Stimulated activated CD4-positive, alpha-beta T cell treated with anti-CD3 and anti-CD28 coated beads, TNF-alpha, amount 100 ng/mL, for 1 hour (primary cell): ENCODE data around the gene RSKR.
"Not testable (repeated sequence)": the region's sequence is repeated elsewhere in the genome, so short reads cannot be mapped to it uniquely, and the experiment has no call there.

Source experiments
- DNase-seq, 3 donors: peaks; one replicate each; pipeline ENCODE4 v3.0.0-alpha.2; 2020; ENCODE audit warnings: low read depth in 3 of 3, low spot score in 1 of 3

RSKR gene

DNA sequence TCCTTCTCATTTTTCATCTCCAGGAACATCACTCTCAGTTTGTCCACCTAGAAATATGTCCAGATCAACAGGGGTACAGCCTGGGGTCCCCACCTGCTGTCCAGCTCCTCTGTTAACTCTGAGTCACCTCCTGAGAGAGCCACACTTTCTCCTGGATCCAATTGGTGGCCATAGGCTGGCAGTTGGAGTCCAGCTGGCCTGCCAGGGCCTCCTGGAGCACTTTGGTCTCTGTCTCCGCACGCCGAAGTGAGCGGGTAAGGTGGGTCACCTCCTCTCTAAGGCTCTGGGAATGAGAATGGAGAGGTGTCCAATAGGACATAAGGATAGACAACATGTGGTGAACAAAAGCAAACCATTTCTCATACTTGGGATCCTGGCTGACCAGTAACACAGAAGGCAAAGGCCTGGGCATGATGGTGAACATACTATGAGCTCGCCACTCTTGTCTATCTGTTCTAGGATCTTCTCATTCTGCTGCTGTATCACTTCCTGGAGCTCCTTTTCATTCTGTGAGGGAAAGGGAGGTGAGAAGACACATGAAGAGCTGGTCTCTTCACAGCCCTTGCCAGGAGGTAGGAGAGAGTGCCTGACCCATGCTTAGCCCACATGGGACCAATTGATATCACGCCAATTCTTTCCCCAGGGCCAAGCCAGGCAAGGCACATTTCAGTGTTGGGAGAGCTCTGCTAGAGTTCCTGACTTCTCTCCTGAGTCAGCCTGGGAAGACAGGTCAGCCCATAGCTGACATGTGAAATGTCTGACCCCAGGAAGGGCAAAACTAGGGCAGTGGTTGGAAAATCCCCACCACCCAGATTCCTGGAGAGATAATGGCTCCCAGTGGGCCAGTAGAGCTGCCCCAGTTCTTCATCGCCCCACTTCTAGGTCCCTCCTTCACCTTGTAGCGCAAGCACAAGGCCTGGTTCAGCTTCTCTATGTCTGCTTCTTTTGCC, 35.5 kb downstream of the RSKR start:
- no peak for DNase-seq

DNA sequence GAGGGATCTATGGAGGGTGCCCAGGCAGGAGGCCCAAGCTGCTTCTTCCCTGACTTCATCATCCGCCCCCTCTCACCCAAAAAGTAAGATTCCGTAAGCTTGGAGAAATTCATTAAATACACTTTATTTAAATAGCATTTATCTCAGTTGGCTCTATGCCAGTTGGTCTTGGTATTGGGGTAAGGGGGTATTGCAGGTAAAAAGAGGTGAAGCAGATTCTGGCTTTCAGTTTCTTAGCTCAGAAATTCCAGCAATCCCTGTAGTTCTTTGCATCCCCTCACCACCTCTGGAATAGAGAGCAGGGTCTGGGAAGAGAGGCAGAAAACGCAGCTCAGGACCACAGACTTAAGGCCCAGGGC, 36.5 kb downstream of the RSKR start:
- no peak for DNase-seq

DNA sequence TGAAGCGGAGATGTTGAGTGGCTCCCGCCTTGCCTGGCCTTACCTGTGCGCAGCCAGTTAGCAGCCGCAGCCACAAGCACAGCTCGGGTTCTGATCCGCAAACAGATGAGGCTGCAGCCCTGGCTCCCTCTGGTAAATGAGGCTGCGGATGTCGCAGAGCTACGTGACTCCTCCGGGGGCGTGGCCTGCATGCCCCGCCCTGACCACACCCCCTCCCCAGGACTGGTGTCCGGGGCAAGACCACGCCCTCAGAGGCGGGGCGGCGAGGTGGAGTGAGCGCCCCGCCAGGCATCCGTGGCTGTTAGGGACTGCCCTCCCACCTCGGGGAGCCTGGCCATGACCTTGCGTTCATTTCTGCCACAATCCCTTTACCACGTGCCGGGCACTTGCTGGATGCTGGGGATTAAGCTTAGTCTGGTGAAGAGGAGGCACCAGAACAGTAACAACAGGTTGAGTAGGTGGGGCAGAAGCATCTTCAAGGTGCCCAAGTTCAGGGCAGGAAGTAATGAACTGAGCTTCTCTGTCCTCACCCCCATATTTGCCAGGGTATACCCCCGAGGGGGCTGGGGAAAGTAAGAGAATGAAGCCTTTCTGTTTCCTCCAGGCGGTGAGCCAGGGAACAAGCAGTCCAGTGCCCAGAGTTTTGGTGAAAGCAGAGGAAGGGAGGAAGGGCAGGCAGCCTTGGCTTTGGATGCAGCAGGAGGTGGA, 37.1 kb downstream of the RSKR start, which contains the start of gene ALDOC:
ALDOC (minus strand) TSS at position 138 of the 708 bp plus-strand sequence. CDS start 1,363 bp downstream, outside the sequence.
- peak; percentile 94 to 99 (median 96) for DNase-seq

DNA sequence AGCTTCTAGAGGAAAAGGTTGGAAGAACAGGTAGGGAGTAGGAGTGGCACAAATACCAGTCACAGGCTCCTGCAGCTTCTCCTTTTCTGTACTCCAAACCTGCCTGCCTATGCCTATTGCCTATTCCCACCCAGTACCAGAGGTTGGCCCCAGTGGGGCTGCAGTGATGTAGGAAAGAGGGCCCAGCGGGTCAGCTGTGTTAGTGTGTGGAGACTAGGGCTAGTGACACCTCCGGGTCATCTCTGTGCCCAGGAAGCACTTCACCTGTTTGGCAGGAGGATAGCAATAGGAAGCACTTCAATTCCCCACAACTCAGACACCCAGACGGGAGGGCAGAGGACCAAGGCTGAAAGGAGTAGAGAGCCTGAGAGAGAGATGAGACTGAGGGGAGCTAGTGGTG, 38.0 kb downstream of the RSKR start:
- DNase-seq = not testable (repeated sequence)

DNA sequence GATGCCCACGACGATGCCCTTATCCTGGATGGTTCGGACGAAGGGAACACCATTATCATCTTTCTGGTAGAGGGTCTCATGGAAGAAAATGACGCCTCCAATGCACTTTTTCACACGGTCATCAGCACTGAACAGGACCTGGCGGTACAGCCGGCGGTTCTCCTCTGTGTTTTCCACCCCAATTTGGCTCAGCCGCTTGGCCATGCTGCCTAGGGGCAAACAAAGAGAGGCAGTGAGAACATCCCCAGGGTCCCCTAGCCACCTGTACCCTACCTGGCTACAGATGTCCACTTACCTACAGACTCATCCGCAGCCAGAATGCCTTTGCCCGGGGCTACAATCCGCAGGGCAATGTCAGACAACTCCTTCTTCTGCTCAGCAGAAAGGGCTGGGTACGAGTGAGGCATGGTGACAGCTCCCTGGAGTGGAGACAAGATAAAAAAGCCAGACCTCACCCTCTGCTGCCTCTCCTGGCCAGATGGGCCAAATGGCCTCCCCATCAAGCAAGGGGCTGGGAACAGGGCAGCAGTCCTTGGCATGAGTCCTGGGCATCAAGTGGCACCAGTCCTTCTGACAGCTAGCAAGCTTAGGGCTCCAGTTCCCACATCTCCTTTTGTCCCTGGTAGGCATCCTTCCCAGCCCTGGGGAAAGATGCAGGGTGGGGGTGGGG, 38.7 kb downstream of the RSKR start:
- no peak for DNase-seq

DNA sequence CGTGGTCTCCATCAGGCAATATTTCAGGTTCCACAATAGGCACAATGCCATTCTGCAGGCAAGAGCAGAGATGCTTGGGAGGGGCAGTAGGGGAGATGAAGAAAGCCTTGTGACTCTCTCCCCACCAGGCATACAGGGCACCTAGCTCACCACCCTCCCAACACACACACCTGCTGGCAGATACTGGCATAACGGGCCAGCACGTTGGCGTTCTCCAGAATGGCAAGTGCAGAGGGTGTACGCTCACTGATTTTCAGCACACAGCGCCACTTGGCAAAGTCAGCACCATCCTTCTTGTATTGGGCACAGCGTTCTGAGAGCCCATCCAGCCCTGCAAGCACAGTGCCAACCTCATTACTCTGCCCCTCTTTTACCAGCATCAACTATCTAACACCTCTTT, 39.5 kb downstream of the RSKR start:
- no peak for DNase-seq

DNA sequence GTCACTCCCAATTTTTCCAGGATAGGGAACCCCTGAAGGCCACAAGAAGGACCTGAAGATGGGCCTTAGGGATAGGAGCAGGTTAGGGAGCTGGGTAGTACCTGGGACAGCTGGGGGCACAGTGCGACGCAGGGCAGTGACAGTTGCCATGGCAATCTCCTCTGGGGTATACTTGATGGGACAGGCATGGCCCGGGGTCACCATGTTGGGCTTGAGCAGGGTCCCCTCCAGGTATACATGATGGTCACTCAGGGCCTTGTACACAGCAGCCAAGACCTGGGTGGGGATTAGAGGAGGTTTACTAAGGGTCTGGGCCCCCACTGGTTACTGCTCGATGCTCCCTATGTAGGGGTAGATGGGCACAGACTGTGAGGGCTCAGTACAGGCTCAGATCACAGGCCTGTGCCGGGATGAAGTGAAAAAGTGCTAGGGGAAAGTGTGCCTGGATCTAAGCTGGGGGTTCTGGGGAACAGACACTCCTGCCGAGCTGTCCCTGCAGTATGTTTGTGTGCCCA, 40.0 kb downstream of the RSKR start:
- DNase-seq = no peak

DNA sequence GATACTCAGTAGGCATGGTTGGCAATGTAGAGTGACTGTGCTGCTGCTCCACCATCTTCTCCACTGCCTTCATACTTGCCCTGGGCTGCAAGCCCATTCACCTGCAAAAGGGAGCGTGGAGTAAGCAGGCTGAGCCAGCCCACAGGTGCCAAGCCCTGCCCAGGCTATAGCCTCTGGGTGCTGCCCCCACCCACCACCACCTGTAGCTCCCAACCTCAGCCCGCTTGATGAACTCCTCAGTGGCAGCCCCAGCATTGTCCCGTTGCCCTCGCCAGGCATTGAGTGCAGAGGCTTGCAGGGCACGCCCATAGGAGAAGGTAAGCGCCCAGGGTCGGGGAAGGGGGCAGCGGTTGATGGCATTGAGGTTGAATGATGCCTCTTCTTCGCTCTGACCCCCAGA, 40.5 kb downstream of the RSKR start:
- no peak for DNase-seq

DNA sequence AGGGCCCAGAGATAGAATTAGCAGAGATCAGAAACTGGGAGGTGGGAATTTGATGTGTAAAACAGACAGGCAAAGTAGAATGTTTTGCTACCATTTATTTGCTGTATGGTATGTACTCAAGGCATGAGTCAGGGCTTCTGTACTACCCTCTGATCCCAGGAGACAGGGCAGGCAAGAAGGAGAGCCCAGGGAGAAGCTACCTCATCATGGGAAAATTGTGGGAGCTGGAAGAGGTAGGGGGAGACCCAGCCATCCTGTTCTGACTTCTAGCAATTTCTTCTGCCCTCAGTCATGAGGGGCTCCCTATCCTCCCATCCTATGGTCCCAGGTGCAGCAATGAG, 41.0 kb downstream of the RSKR start:
- no peak for DNase-seq

DNA sequence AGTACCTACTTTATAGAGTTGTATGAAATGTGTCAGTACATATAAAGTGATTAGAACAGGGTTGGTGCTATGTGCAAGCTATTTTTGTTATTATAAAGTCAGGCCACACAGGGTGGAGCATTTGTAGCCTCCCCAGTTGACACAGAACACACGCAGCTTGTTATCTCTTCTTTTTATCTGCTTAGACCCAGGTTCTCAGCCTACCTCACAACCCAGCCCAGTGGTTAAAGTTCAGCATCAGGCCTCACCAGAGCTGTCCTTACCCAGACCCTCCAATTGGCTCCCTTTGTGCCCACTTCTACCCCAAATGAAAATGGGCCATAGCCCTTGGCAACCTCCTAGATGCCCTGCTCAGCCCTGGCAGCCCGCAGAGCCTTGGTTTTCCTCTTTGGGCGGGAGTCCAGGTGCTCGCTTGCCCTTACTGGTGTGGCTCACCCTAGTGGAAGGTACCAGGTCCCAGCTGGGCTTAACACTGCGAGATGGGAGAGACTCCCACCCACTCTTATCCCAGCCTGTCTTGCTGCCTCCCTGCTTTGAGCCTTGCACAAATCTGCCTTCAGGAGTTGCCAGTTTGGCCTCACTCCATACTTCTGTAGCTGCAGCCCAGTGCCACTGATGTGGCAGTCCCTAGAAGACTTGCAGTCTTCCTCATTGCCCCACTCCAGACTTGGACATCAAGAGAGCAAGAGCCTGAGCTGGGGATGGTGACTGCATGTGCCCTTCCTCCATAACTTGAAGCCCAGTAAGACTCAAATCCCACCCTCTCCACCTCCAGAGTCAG, 41.5 kb downstream of the RSKR start:
- no peak for DNase-seq

DNA sequence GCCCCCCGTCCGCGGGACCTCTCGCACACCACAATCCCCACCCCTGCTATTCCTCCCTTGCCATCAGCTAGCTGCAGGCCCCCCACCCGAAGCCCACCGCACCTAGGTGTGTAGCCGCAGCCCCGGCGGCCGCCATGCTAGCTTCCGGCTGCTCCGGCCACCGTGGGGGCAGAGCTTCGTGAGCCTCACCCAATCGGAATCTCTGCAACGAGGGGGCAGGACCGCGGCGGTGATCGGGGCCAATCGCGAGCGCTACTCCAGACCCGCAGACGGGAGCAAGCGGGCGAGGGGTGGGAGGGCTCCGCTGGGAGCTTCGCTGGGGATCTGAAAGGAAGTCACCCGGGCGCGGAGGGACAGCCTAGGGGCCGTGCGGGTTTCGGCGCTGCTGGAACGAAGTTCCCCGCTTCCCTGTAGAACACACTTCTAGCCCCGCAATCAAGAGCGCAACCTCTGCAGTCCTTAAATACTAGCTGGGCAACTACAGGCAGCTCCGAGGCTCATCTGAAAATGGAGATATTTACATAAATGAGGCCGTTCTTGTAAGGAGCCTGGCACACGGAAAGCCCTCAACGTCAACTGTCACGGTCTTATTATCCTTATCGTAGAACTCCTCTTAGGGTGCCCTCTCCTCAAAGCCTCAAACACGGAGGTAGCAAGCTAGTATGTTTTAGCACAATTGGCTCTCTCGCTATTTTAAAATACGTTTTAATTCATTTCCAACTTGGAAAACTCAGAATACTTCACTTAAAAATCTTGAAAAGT, 42.4 kb downstream of the RSKR start, which contains the start of gene PIGS:
PIGS (minus strand) TSS at position 164 of the 762 bp plus-strand sequence; CDS start at position 136, 28 bp downstream.
- peak; percentile 69 to 81 (median 81) for DNase-seq

DNA sequence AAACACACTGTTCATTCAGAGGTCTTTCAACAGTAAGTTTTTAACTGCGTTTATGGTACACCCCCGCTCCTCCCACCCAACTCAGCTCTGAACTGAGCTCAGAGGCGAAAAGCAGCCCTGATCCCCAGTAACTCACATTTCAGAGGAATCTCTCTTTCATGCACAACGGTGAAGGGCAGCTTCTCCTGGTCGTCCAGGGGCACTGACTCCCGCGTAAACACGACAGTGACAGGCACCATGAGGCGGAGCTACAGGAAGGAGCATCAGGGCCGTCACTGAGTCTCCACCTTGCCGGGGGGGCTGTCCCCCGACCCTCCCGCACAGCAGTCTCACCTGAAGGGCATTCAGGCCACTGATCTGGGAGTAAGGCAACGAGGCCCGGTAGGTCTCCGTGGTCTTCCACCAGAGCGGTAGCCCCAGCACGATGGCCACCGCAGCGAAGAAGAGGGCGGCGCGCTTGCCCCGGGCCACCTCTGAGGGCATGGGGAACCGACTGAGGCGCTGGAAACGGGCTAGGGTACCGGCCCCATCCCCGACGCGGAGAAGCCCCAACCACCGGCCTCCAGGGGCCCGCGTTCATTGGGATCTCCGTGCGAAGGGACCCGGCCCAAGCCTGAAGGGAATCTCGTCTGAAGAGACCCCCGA, 43.1 kb downstream of the RSKR start:
- peak in 1 of 3 donors; percentile 30 for DNase-seq

DNA sequence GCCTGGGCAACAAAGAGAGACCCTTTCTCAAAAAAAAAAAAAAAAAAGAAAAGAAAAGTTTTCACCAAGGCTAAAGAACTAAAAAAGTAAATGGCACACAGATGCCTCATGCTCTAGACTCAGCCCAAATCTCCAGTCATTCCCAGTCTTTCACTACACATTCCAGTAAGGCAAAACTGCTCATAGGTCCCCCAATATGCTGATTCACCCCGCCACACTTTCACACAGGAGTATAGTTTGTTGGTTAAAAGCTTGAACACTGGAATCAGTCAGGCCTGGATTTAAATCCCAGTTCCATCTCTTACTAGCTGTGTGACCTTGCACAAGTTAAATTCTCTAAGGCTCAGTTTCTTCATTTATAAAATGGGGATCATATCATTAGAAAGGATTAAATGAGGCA, 44.5 kb downstream of the RSKR start:
- no peak for DNase-seq

DNA sequence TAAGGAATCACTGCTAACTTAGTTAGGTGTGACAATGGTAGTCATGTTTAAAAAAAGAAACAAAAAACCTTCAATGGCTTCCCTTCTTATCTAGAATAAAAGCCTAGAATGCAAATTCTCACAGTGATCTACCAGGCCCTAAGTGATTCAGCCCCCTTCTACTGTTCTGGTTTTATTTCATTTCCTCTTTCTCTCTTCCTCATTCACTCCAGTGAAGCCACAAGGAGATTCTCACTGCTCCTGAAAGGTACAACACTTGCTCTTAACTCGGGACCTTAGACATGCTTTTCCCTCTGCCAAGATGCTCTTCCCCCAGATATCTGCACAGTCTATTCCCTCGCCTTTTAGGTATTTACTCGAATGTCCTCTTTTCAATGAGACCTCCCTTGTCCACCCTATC, 46.4 kb downstream of the RSKR start:
- DNase-seq = no peak

DNA sequence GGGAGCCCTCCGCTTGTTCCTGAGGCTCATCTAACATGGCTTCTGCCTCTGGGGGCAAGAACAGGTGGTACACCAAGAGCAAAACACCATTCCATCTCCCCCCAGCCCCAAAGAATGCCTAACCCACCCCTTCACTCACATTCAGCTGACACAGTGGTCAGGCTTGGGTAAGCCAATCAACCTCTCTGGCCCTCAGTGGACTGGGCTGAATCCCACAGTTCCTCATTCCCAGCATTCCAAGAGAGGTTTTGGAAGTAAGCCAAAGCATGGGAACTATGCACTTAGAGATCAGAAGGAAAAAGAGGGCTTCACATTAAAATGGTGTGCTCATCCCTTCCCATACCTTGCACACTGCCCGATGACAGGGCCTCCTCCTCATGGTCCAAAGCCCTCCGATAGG, 50.5 kb downstream of the RSKR start:
- no peak for DNase-seq
